Endothelial cell (in vitro differentiated cells): ENCODE data around the gene NEO1. TPM values are rescaled to one million over a fixed set of nuclear protein-coding genes. Genes with fewer than 3 reads are reported as not detected.

ENCODE experiments used
- DNase-seq: peaks from one replicate; pipeline ENCODE4 v3.0.0; 2021; ENCODE audit warnings: low spot score
- H3K27ac Mint-ChIP-seq: one replicate; pipeline ENCODE4 v1.8.0; 2021; ENCODE audit warnings: mixed read lengths, inconsistent platforms; ENCODE audit not compliant: unreplicated experiment
- H3K27me3 Mint-ChIP-seq: one replicate; pipeline ENCODE4 v1.8.0; 2021; ENCODE audit warnings: mild to moderate bottlenecking, moderate library complexity, mixed read lengths, inconsistent platforms; ENCODE audit not compliant: unreplicated experiment
- H3K36me3 Mint-ChIP-seq: one replicate; pipeline ENCODE4 v1.8.0; 2021; ENCODE audit warnings: mild to moderate bottlenecking, low read depth, mixed read lengths, inconsistent platforms; ENCODE audit not compliant: unreplicated experiment
- H3K4me1 Mint-ChIP-seq: one replicate; pipeline ENCODE4 v1.8.0; 2021; ENCODE audit warnings: mild to moderate bottlenecking, mixed read lengths, inconsistent platforms; ENCODE audit not compliant: unreplicated experiment
- H3K4me3 Mint-ChIP-seq: one replicate; pipeline ENCODE4 v1.8.0; 2021; ENCODE audit warnings: mild to moderate bottlenecking, mixed read lengths, inconsistent platforms; ENCODE audit not compliant: unreplicated experiment
- H3K9me3 Mint-ChIP-seq: one replicate; pipeline ENCODE4 v1.8.0; 2021; ENCODE audit warnings: mixed read lengths, inconsistent platforms; ENCODE audit not compliant: unreplicated experiment
- CTCF ChIP-seq: fragments of 200-600 bp; sonication (generic); IDR thresholded peaks from one replicate; pipeline ENCODE4 v1.5.0; 2021; ENCODE audit warnings: antibody characterized with exemption; ENCODE audit not compliant: unreplicated experiment
- total RNA-seq: library from RNA; stranded (reverse); fragmentation: NEBNext Ultra II Directional; extraction: Animal tissue kit (Norgen Biotek cat#: 25700); gene quantifications from one replicate; pipeline ENCODE4 v1.2.1, GENCODE V29; 2021; ENCODE audit not compliant: unreplicated experiment

NEO1 gene
- total RNA-seq, 1 donor from 2014 or later = 140 TPM

GRCh38 chr15:73331501-73331900, 279.2 kb downstream of the NEO1 start:
- Mint-ChIP-seq H3K27me3 (peaks cover 12% of the 10 kb centered on the region), H3K27ac (no peak overlapping the region), H3K4me3 (no peak overlapping the region), H3K36me3 (no peaks in the 10 kb centered on the region), H3K9me3 (no peaks in the 10 kb centered on the region), H3K4me1 (peaks cover 1% of the 10 kb centered on the region)
- TF ChIP-seq CTCF = no peak
- DNase-seq = no peak

GRCh38 chr15:73331991-73332925, 280.0 kb downstream of the NEO1 start:
- Mint-ChIP-seq H3K27me3 (peaks cover 14% of the 10 kb centered on the region), H3K4me1 (peaks cover 9% of the 10 kb centered on the region), H3K4me3 (no peak overlapping the region), H3K27ac (no peak overlapping the region), H3K36me3 (no peaks in the 10 kb centered on the region), H3K9me3 (no peaks in the 10 kb centered on the region)
- DNase-seq = no peak
- no peak for TF ChIP-seq CTCF

GRCh38 chr15:73333001-73333400, 280.7 kb downstream of the NEO1 start:
- Mint-ChIP-seq H3K27me3 (peaks cover 12% of the 10 kb centered on the region), H3K27ac (no peak overlapping the region), H3K36me3 (no peaks in the 10 kb centered on the region), H3K9me3 (no peaks in the 10 kb centered on the region), H3K4me3 (no peak overlapping the region), H3K4me1 (peaks cover 12% of the 10 kb centered on the region)
- TF ChIP-seq CTCF = no peak
- no peak for DNase-seq

- no peaks in the 10 kb centered on the region for H3K36me3 Mint-ChIP-seq
- DNase-seq = no peak
- no peak overlapping the region for H3K4me3 Mint-ChIP-seq
- peaks cover 12% of the 10 kb centered on the region for H3K4me1 Mint-ChIP-seq
- no peaks in the 10 kb centered on the region for H3K9me3 Mint-ChIP-seq
- no peak overlapping the region for H3K27ac Mint-ChIP-seq
- H3K27me3 Mint-ChIP-seq = peaks cover 10% of the 10 kb centered on the region
- no peak for TF ChIP-seq CTCF
Observed at GRCh38 chr15:73334086-73334485, 281.8 kb downstream of the NEO1 start.

- Mint-ChIP-seq H3K4me1 (peaks cover 12% of the 10 kb centered on the region), H3K9me3 (no peaks in the 10 kb centered on the region), H3K27ac (no peak overlapping the region), H3K36me3 (no peaks in the 10 kb centered on the region), H3K27me3 (peaks cover 10% of the 10 kb centered on the region), H3K4me3 (no peak overlapping the region)
- no peak for DNase-seq
- TF ChIP-seq CTCF = no peak
Observed at GRCh38 chr15:73335026-73335425, 282.8 kb downstream of the NEO1 start.
